Myometrial cell (primary cell): ENCODE measurements around the gene CCDC141. TPM values are rescaled to one million over a fixed set of nuclear protein-coding genes. Genes with fewer than 3 reads are reported as not detected.

Source experiments
- total RNA-seq: library from RNA; depleted of rRNA; stranded (reverse); fragments of >200 nt; gene quantifications from 2 replicates; pipeline ENCODE4 v1.2.3, GENCODE V29; 2015

The CCDC141 gene
- total RNA-seq = not detected in 2 replicates

GRCh38 chr2:179049546-179050311, at the start of gene CCDC141:
CCDC141 (minus strand) TSS chr2:179050137; CDS start chr2:179049941, 196 bp downstream.

GRCh38 chr2:178807227-178808008, 242.5 kb downstream of the CCDC141 start, which contains the start of gene TTN:
TTN (minus strand) TSS chr2:178807423; CDS start chr2:178804642, 2,781 bp downstream.

Other genes starting within 250 kb of the CCDC141 start
- gene TTN, start 242.7 kb downstream of the CCDC141 start, total RNA-seq = under 0.01 TPM in 2 replicates
- gene SESTD1, start 214.7 kb upstream of the CCDC141 start, total RNA-seq = 6.4 and 9.8 TPM in 2 replicates